GM18519 (cell line): Measurements from ENCODE around the gene NAV2.

Source experiments
- ATAC-seq: cut with Tn5 transposase; IDR thresholded peaks from one replicate; pipeline ENCODE4 v1.9.1; 2021; ENCODE audit warnings: mild to moderate bottlenecking, moderate library complexity; ENCODE audit not compliant: unreplicated experiment, low FRiP score

NAV2 gene

DNA sequence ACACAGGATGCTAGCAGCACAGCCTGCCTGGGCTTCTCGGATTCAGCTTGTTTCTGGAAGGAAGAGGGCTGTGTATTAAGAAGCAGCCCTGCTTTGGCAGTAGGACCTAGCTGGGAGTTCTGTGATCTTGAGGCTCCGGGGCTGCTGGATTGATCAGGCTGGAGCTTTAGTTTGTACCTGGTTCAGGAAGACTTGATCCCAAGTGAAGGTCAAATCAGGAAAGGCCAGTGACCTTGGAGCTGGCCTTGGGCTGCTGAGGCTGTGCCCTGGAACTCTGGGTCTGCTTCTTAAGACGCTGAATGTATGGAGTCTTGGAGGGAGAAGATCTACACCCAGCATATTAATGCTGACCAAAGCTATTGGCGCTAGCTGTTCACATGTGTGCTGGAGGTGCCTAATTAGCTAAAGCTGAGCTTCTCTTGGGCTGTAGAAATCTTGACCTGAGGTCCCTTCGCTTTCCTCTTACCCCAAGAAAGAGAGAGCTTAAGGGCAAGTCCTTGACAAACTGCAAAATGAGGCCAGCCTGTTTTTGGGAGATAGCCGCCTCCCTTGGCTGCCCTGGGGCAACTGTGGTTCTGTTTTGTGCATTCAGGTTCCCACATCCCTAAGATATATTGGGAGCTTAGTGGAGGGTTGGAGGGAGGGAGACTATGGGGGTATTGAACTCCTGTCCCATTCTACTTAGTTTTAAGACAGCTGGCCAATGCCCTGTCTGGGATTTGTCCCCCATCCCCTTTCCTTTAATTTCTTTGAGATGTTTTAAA lies 311.7 kb downstream of the NAV2 start:
- no peak for ATAC-seq

DNA sequence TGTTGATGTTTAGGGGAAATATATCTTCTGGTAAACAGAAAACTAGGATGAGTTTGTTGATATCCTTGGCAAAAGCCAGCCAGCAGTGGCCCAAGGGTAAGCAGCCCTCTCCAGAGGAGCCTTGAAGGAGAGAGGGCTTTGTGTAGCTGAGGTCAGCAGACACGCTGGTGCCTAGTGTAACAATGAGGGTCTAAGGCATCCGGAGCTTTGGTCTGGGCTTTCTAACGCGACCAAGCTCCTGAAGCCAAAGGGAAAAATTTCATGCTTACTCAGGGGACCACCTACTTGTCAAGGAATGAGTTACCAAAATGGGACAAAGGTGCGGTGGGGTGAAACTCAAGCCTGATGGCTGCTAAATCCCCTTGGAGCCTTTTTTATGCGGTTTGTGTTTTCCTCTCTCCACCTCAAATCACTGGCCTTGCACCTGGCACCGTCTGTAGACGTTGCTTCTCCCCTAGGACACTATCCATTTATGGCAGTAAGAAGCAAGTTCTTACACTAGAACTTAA lies 312.7 kb downstream of the NAV2 start:
- no peak for ATAC-seq

DNA sequence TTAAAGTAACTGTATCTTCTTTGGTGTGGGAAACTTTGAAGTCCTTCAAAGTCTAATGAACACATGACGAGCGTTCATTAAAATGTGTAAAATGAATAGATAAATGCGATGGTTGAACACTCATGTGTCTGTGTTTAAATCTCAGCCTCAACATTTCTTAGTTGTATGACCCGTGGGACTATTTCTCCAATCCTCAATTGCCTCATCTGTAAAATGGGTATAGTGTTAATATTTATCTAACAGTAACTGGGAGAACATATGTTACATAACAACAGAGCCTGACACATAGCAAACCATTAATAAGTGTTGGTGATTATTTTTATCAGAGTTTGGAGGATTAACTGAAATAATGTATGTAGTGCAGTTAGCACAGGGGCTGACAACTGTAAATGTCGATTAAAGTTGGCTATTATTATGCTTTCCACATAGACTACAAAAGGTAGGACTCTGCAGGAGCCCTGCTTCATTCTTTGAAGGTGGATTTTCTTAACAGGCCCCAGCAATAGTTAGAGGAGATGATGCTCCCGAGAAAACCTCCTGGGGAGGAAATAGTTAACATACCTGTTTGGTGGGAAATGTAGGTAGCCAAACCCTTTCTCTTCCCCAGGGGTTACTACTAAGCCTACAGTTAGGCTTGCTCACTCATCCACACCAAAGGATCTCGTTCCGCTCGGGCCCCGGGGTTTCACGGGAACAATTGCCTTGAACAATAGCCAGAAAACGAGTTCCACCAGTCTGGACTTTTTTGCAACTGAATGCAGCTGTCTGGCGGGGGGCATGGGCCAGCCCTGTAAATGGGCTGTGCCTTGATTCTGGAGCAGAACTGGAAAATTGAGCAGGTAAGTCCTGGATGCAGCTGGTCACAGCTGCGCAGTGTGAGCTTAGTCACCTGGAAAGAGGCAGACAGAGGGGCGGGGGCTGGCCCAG lies 314.3 kb downstream of the NAV2 start:
- no peak for ATAC-seq

DNA sequence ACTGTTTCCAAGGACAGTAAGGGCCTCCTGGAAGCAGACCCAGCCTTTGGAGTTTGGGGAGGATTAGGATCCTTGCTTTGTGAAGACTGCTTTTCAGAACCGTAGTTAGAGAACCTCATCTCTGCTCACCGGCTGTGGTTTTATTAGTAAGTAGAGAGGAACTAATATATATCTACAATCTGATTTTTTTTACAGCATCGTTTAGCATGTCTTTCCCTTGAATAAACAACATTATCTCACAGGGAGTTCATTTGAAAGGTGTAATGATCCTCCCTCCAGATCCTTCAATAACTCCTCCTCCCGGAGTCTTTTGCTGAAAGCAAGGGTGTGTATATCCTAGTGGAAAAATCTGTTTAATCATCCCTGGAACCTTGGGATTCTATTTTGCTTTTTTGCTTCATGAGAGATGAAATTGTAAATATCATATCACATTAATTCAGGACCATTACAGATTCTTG lies 314.9 kb downstream of the NAV2 start:
- no peak for ATAC-seq

DNA sequence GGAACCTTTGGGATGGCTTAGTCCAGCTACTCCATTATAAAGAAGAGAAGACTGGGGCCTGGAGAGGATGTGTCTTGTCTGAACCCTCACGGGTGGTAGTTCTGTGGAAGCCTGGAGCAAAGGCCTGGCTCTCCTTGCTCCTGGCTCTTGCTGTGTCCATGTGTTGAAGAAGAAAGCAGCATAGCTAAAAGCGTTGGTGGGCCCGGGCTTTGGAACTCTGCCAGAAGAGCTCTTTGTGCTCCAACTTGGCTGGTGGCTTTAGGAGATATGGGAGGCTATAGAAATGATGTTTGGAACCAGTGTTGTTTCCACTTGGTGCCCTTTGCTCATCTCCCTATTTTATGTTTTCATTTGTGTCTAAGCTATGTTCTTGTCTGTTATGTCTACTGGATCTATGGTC lies 316.6 kb downstream of the NAV2 start:
- no peak for ATAC-seq

DNA sequence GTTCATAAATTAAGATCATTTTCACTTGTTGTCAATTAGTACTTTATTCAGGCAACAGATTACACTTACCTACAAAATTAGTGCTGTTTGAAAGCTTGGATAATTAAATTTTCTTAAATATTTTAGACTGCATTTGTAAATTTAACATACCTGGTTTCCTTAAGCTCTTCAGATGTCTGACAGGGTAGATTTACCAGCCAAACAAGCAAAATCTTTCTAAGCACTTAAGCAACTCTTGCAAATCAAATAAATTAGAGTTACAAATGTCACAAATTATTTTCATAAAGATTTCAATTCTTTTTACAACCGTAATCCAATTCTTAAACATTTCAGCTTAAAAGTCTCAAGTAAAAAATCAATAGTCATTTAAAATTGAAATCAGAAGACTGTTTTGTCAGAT lies 317.8 kb downstream of the NAV2 start:
- ATAC-seq = no peak

DNA sequence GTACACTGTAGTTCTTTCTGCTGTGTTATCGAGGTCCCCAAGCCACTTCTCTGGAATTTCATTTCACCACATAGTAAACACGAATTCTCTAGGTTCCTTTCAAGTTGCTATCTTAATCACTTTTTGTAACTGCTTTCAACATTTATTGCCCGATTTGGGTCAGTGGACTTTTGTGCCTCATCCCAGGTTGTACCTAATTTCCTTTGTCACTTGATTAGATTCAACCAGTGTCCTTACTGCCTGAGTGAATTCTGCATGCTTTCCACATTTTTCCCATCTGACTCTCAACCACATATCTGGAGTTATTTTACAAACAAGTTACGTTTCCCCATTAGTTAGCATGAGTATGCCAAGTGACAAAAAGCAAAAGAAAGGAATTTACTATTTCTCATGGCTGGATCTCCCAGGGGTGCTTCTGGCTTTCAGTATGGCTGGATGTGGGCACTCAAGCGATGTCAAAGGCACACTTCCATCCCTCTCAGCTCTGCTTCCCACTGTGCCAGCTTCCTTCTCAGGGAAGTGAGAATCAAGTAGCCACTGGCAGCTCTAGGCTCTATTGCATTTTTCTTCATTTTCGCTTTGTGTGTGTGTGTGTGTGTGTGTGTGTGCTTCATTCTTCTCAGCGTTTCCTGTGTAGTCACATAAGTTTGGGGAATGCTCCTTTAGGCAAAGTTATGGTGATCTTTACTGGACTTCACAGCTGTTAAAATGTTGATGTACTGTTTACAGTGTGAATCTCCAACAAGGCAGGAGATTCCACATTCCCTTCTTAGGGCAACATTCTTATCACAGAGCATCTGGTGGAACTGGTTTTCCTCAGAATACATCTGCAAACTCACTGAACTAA lies 318.7 kb downstream of the NAV2 start:
- ATAC-seq = no peak

DNA sequence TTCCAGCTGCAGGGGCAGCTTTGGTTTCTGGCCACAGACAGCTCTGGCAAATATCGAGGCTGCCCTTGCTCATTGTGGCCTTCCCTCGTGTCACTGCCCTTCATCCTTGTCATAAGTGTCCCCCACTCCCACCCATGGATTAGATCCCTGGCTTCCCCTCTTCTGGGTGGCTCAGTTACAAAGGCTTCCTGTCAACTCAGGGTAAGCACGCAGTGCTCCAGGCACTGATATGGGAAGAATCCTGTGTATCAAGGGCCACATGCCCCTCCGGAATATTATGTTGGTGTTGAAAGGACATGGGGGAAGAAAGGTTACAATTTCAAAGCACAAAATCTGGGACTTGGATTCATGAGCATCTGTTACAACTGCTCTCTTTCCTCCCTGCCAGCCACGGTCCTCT lies 319.5 kb downstream of the NAV2 start:
- ATAC-seq = no peak

DNA sequence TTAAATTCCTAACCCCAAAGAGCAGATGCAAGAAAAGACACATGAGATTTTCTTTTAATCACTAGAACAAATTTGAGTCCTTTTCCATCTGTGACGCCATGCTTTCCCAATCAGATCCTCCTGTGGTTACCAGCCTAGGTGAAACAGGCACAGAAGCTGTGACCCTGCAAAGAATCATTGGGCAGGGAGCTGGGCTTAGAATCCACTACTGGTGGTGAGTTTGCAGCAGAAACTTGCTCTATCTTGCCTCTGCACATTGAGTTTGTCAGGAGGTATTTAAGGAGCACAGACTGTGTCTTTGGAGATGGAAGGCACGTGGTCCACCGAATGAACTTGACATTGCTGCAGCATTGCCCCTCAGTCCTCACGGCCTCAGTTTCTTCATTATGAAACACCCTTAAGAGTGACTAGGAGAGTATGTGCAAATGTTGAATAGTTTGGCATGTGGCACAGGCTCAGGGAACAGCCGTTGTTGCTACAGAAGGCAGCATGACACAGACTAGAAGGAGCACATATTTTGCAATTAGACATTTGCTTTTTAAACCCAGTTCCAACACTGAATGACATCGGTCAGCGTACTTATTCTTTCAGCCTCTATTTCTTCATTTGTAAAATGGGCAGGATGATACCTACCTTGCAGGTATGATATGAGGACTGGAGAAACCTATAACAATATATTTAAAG lies 320.1 kb downstream of the NAV2 start:
- no peak for ATAC-seq

DNA sequence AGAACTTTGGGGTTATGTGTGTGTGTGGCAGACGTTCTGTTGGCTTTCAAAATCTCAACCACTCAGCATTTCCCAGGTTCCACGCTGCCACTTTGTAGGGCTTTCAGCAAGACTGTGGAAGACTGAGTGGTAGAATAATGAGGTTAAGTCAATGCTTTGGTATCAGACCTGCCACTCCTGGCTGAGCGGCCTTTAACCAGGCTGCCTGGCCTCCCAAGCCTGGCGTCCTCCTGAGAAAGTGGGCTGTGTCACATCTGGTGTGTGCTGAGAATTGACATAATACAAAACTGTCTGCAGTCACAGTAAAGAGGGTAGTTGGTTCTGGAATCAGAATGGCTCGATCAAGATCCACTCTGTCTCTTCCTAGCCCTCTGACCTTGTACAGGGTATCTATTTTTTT lies 321.2 kb downstream of the NAV2 start:
- no peak for ATAC-seq

DNA sequence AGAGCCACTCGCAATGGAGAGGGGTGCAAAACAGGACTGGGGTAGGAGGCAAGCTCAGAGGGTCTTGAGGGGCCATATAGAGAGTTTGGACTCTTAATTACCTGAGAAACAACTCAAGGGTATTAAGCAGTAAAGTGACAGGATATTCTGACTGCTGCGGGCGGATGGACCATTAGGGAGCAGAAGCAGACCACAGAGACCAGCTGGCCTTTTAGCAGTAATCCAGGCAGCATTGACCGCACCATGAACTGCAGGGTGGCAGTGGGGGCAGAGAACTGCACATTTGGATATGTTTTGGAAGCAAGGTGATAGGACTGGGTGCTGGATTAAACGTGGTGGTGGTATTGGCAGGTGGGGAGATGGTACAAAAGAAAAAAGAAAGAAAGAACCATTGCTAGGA lies 322.3 kb downstream of the NAV2 start:
- ATAC-seq = no peak

DNA sequence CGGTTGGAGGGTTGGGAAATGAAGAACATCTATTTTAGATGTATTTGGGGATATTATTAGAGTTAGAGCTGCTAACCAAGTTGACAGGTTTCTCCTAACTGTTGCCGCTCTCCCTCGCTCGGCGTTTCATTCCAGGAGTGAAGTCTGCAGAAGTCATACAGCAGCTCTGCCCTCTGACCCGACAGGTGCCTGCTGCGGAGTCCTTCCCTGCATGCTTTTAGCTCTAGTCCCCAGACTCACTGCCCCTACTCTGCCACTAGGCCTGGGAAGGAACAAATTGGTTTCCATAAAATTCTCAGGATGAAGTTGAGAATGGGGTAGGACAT lies 322.7 kb downstream of the NAV2 start:
- ATAC-seq = no peak

DNA sequence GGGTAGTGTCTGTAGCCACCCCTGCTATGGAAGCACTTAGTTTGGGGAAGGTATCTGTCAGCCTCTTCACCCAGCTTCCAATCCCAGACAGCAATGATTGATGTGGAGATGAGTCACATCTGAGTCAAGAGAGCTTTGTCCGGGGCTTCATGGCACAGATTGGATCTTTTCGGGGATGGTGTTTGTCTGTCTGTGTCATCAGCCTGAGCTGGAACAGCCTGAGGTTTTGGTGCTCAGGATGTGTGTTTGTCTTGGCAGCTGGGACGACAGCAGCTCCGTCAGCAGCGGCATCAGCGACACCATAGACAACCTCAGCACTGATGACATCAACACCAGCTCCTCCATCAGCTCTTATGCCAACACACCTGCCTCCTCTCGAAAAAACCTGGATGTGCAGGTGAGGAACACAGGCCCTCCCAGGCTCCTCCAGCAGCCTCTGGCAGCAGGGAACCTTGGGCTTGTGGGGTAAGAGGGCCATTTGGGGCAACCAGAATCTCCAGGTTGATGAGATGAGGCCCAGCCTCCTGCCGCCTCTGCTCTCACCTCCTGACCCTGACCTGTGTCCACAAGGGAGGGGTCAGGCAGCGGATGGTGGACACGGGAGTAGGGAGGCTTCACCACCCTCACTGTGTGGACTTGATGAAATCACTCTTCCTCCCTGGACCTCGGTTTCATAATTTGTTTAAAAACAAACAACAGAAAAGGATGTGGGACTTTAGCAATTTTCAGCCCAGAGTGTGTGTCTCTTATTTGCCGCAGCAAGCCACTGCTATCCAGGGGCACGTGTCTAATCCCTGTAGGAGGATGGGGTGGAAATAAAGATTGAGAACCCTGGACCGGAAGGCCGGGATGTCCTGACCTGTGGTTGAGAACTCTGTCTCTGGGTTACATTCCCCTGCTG lies 323.3 kb downstream of the NAV2 start:
- ATAC-seq = no peak

DNA sequence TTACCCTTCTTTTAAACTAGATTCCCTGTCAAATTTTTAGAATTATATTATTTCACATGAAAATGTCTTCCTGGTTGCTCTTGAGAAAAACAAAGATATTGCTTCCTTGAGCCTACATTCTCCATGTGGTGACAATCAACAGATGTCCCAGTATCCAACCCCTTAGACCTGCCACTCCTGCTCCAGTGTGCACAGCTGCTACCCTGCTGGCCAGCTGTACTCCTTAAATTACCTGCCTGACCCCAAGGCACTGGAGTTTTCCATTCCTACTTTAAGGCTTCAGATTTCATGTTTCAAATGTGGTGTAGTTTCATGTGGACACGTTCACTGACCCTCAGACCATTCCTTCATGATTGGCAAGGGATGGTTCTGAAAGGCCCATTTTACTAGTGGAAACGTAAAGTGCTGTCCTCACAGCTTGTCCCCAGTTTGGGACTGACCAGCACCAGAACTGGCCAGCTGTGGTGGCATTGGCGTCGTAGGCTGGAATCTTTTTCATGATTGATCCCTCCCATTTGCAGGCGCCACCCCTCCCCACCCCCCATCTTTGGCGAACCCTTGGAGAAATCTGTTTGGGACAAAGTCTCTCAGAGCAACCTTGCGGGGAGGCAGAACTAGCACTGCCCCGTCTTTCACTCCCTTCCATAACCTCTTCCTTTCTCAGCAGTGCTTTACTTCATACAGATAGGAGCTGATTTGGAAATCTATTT lies 324.1 kb downstream of the NAV2 start:
- ATAC-seq = no peak

DNA sequence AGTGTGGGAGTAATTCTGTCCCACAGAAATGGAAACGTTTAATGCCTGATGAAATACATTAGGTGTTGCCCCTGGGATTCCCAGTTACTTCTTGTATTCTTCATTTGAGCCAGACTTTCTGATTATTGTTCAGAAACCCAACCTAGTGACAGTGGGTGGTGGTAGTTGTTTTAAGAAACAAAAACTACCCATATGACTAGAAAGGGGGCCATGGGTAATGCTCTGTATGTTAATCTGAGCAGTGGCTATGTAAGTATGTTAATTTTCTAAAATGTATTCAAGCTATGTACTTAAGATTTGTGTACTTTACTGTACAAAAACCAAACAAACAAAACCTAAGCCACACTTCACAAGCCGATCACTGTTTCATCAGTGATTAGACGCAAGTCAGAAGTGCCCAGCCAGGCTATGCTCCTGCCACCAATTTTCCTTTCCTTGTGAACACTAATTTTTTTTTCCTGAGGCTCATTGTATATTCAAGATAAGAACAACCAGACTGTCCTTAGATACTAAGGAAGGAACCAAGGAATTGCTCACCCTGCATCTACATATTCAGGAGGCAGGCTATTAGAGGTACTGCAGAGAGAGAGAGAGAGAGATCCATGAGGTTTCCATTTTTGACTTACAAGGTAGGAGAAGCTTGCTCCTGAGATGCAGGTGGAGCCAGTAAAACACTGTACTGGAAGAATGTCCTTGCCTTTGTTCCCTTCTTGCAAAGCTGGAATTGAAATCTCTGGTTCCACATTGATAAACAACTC lies 324.9 kb downstream of the NAV2 start:
- no peak for ATAC-seq

DNA sequence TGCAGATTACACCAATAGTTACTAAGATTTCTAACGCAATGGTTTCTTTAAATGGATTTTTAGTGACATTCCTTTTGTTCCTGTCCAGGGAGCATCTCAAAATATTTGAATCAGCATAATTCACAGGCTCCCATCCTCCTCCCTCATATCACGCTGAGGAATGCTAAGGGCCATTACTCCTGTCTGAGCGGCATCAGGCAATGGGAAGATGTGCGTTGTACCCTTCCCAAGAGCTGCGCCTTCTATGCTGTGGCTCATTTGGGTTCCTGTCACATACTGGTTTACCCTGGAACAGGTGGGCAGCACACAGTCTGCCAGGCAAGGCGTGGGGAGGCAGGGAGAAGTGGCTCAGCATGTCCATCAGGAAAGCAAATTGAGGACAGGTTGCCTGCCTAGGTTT lies 325.8 kb downstream of the NAV2 start:
- ATAC-seq = no peak

DNA sequence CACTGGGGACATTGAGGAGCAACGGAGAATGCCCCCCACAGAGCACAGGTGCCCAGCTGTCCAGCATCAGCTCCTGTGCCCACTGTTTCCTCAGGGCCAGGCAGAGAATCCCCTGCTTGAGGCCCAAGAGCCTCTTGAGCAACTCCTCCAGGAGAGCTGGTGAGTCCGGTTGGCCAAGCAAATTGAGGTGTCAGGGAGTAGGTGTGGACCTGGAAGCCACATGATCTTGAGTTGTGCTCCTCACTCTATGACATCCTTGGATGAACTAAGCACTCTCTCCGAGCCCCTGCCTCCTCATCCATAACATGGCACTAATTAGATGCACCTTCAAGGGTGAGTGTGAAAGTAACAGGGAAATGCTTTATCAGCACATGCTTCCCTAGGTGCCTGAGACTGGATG lies 326.3 kb downstream of the NAV2 start:
- ATAC-seq = no peak

DNA sequence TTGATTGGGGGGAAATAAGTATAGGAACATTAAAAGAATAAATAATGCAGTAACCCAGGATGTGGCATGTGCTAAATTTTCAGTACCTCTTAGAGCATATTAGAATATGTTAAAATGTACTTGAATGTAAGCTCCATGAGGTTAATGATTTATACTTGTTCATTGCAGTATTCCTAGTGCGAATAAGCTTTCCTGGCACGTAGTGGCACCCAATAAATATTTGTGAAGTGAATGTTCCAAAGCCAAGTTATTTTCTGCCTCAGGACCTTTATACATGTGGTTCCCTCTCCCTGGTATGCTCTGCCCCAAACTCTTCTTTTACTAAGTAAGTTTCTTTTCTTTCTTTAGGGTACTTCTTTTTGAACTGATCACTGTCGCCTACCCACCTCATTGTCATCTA lies 328.9 kb downstream of the NAV2 start:
- no peak for ATAC-seq
